Activated T-helper 17 cell treated with anti-CD3 and anti-CD28 coated beads, Interleukin-2, amount 50 U/mL, for 72 hours (primary cell): ENCODE results near the gene NMUR1. TPM values are rescaled to one million over a fixed set of nuclear protein-coding genes. Genes with fewer than 3 reads are reported as not detected.
"Not testable (repeated sequence)": the region's sequence is repeated elsewhere in the genome, so short reads cannot be mapped to it uniquely, and the experiment has no call there.

Source experiments
- ATAC-seq: fragments of 150-1000 bp; cut with Tn5 transposase; replicated peaks from 2 replicates; pipeline ENCODE4 v1.10.0; 2021; ENCODE audit warnings: mild to moderate bottlenecking, moderate library complexity
- H3K27ac Mint-ChIP-seq: one replicate; pipeline ENCODE4 v1.8.0; 2022; ENCODE audit warnings: mixed read lengths
- H3K27me3 Mint-ChIP-seq: one replicate; pipeline ENCODE4 v1.8.0; 2022; ENCODE audit warnings: mixed read lengths
- H3K36me3 Mint-ChIP-seq: one replicate; pipeline ENCODE4 v1.8.0; 2022; ENCODE audit warnings: low read depth, mild to moderate bottlenecking, mixed read lengths
- H3K4me1 Mint-ChIP-seq: one replicate; pipeline ENCODE4 v1.8.0; 2022; ENCODE audit warnings: mixed read lengths
- H3K4me3 Mint-ChIP-seq: one replicate; pipeline ENCODE4 v1.8.0; 2022; ENCODE audit warnings: mild to moderate bottlenecking, mixed read lengths
- H3K9me3 Mint-ChIP-seq: one replicate; pipeline ENCODE4 v1.8.0; 2022; ENCODE audit warnings: mixed read lengths
- total RNA-seq, 2 donors: library from RNA; stranded (reverse); gene quantifications; one replicate each; pipeline ENCODE4 v1.2.3, GENCODE V29; 2022

Gene NMUR1
- total RNA-seq, 2 donors from 2014 or later, result 0.15 to 0.21 TPM

DNA sequence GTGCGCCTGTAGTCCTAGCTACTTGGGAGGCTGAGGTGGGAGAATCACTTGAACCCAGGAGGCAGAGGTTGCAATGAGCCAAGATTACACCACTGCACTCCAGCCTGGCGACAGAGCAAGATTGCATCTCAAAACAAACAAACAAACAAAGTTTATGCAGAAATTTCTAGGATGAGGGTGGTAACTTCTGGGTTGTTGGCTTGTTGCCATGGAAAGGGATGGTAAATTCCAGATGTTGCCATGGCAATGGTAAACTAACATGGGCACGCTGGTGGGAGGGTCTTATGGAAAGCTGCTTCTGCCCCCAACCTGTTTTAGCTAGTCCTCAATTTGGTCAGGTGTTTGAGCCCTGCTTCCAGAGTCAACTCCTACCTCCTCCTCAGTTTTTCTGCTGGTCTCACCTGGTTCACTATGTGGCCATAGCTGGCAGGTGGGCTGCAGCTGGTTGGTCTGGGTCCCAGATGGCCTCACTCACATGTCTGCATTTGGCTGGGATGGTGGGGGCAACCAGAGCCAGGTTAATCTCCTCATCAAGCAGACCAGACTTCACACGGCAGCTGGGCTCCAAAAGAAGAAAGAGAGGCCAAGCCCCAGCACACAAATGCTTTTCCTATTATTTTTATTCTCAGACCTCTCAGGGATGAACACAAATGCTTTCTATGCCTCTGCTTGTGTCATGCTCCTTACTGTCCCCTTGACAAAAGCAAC is 35.8 kb upstream of the NMUR1 start:
- Mint-ChIP-seq H3K4me1 (peaks cover 6% of the 10 kb centered on the region), H3K36me3 (no peaks in the 10 kb centered on the region), H3K9me3 (no peaks in the 10 kb centered on the region), H3K27ac (no peak overlapping the region), H3K4me3 (no peak overlapping the region), H3K27me3 (peaks cover 3% of the 10 kb centered on the region)
- ATAC-seq, result no peak

DNA sequence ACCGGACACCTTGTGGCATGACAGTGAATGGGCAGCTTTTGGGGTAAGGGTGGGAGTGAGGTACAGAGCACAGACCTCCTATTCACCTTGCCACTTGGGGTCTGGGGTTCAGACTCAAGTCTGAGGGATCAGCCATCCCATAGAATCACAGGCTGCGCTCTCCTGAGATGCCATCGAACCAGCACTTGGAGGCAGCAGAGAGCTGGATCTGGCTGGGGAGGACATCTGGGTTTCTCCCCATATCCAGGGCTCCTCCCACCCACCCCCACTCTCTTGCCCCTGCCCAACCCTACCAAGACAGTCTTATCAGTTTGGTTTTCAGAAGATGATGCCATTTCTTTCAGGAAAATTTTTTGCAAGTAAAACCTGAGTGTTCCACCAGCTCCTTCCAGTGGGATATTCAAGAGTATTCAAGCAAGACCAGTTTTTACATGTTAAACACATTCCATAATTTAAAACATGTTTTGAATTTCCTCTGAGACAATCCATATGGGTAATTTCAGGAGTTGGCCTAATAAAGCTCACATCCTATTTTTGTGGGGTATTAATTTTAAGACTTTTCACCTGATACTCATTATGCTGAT is 33.2 kb upstream of the NMUR1 start:
- ATAC-seq, result peak; percentile 93
- peaks cover under 1% of the 10 kb centered on the region for H3K4me1 Mint-ChIP-seq
- H3K27ac Mint-ChIP-seq, result no peak overlapping the region
- H3K36me3 Mint-ChIP-seq, result no peaks in the 10 kb centered on the region
- no peak overlapping the region for H3K4me3 Mint-ChIP-seq
- peaks cover 3% of the 10 kb centered on the region for H3K27me3 Mint-ChIP-seq
- H3K9me3 Mint-ChIP-seq, result no peaks in the 10 kb centered on the region

DNA sequence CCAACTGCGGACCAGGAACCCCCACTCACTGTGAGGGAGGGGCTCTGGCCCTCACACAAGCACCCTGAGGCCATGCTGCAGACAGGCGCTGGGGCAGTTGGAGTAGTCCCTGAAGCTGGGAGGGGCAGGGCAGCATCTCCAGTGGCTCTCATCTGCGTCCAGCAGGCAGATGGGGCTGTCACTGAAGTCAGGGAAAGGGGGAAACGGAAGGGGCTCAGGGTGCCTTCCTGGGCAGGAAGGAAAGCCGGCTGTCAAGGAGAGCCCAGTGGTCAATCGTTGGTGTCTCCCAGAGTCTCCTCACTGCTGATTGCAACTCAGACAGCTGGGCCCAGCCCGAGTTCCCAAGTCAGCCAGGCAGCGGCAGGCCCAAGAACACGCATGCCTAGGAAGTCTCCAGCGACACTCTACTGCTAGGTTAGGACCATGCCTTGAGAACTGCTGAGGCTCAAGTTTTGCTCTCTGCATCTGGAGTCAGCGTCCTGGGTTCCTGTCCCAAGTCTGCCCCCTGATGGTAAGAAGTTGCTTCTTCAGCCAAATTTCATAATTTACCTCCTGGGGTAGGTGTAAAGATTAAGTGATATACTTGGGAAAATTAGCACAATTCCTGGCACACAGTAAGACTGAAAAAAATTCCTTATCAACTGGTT is 27.4 kb upstream of the NMUR1 start:
- no peaks in the 10 kb centered on the region for H3K27me3 Mint-ChIP-seq
- no peaks in the 10 kb centered on the region for H3K36me3 Mint-ChIP-seq
- H3K4me3 Mint-ChIP-seq, result no peak overlapping the region
- peak; percentile 96 for ATAC-seq
- no peak overlapping the region for H3K27ac Mint-ChIP-seq
- peaks cover 9% of the 10 kb centered on the region for H3K9me3 Mint-ChIP-seq
- H3K4me1 Mint-ChIP-seq, result peaks cover 11% of the 10 kb centered on the region

DNA sequence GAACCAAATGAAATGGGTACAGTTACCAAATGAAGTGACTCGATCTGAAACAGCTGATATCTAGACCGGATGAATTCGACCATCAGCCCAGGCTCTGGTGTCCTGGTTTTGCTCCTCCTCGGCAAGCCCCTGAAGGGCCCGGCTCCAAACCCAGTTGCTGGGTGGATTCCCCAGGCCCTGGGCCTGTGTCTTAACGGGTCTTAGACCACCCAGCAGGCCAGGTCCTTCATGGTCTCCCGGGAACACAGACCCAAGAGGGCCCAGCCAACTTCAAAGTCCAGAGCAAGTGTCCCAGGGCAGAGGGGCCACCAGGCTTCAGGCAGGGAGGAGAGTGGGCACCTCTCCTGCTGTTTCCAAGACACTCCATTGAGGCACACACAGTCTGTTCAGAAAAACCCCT is 26.7 kb upstream of the NMUR1 start:
- Mint-ChIP-seq H3K4me1 (peaks cover 11% of the 10 kb centered on the region), H3K27me3 (no peaks in the 10 kb centered on the region), H3K9me3 (peaks cover 11% of the 10 kb centered on the region), H3K4me3 (no peak overlapping the region), H3K36me3 (no peaks in the 10 kb centered on the region), H3K27ac (no peak overlapping the region)
- no peak for ATAC-seq

DNA sequence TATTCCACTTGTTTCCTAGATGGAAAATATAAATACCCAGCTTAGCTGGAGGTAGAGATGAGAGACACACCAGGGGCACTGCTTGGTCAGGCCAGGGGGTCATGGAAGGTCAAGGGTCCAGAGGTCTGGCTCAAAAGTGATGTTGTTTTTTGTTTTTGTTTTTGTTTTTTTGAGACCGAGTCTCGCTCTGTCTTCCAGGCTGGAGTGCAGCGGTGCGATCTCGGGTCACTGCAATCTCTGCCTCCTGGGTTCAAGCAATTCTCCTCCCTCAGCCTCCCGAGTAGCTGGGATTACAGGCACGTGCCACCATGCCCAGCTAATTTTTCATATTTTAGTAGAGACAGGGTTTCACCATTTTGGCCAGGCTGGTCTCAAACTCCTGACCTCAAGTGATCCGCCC is 26.3 kb upstream of the NMUR1 start:
- peaks cover 11% of the 10 kb centered on the region for H3K9me3 Mint-ChIP-seq
- H3K27ac Mint-ChIP-seq, H3K4me3 Mint-ChIP-seq, H3K36me3 Mint-ChIP-seq, ATAC-seq, H3K27me3 Mint-ChIP-seq: not testable (repeated sequence)
- peaks cover 11% of the 10 kb centered on the region for H3K4me1 Mint-ChIP-seq

DNA sequence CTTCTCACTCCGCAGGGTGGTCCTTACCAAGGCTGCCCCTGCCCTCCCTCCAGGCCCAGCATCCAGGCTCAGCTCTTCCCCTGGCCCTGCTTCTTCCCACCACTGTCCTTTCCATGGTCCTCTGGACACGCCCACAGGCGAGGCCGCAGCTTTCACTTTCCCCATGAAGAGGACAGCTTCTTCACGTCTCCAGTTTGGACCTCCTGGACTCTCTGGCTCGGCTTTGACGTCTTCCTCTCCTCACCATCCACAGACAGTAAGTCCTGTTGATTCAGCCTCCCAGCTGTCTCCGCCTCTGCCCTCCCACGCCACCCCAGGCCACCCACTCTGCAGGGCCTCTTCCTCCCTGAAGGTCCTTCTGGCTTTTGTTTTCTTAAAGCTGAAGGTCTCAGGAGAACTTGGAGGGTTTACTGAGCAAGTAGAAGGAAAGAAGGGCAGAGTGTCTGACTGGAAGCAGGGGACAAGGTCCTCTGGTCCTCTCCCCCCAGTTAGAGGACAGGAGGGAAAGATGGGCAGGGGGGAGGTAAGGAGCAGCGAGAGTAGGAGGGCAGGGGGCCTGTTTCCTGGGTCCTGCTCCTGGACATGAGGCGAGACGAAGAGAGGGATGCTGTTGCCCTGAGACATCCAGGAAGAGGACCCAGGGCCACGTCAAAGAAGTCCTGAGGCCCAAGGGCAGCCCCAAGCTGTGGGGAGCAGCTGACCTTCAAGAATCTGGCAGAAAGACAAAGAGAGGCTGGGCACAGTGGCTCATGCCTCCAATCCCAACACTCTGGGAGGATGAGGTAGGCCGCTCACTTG is 24.7 kb upstream of the NMUR1 start:
- peak overlapping the region; percentile 87 for H3K27ac Mint-ChIP-seq
- no peak for ATAC-seq
- H3K4me1 Mint-ChIP-seq, result peaks cover 11% of the 10 kb centered on the region
- H3K9me3 Mint-ChIP-seq, result peaks cover 11% of the 10 kb centered on the region
- H3K4me3 Mint-ChIP-seq, result peak overlapping the region; percentile 50
- no peaks in the 10 kb centered on the region for H3K36me3 Mint-ChIP-seq
- H3K27me3 Mint-ChIP-seq, result no peaks in the 10 kb centered on the region

DNA sequence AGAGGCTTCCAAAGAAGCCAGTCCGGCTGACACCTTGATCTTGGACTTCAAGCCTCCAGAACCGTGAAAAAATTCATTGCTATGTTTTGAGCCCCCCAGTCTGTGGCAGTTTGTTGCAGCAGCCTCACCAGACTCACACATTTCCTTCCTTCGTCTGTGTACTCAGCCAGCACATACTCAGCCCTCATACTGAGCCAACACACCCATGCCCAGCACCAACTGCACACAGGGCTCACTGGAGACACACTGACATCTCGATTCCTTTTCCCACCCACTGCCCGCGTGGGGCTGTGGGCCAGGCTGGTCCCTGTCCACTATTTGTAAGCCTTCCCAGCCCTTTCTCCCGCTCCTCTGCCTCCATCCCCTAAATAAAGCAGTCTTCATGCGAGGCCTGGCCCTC is 24.1 kb upstream of the NMUR1 start:
- ATAC-seq, result no peak
- peaks cover 11% of the 10 kb centered on the region for H3K9me3 Mint-ChIP-seq
- peaks cover 11% of the 10 kb centered on the region for H3K4me1 Mint-ChIP-seq

DNA sequence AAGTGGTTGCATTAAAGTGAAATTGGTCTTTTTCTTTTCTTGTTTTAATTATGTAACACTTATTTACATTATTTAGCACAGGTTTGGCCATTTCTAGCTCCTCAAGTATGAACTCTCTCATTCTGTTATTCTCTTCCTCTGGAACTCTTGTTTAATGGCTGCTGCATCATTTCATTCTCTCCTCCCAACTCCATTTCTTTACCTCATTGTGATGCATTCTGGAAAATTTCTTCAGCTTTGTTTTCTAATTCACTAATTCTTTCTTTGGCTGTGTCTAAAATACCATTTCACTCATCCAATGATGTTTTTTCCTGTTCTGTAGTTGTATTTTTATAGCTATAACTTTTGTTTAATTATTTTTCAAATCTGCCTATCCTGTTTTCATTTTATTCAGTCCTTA is 22.5 kb upstream of the NMUR1 start:
- no peaks in the 10 kb centered on the region for H3K27me3 Mint-ChIP-seq
- no peak overlapping the region for H3K27ac Mint-ChIP-seq
- no peaks in the 10 kb centered on the region for H3K36me3 Mint-ChIP-seq
- no peak for ATAC-seq
- H3K4me1 Mint-ChIP-seq, result peaks cover 14% of the 10 kb centered on the region
- H3K4me3 Mint-ChIP-seq, result no peak overlapping the region
- peaks cover 11% of the 10 kb centered on the region for H3K9me3 Mint-ChIP-seq

More for the DNA sequence above, 24.1 kb upstream of the NMUR1 start:
- Mint-ChIP-seq H3K27ac (peak overlapping the region; percentile 87), H3K4me3 (peak overlapping the region; percentile 50), H3K27me3 (no peaks in the 10 kb centered on the region), H3K36me3 (no peaks in the 10 kb centered on the region)

DNA sequence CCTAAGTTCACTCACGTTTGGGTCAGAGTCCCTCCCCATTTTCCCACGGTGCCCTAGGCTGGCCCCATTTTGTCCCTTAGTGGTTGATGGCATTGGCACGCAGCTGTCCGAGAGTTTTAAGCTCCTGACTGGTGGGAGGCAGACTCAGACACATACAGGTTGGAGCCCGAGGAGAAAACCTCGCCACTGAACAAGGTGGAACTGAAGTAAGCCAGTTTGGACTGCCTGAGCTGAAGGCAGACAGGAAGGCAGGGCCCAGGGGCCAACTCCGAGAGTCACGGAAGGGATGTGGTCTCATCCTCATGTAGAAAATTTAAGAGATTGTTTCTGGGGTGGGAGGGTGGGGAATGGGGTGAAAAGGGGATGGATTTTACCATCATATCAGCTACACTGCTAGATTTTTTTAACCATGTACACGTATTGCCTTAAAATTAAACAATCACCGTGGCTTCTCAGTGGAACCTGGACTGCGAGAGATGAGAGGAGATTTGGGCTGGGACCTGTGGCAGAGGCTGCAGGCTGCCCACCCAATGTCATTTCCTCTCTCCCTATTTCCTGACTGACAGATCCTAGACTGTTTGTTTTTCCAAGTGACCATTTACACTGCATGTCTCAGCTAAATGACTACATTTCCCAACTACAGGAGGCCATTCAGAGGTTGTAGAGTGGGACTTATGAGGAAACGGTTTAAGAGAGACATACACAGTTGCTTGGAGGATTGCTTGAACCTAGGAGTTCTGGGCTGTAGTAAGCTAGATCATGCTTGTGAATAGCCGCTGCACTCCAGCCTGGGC is 19.4 kb upstream of the NMUR1 start:
- Mint-ChIP-seq H3K36me3 (no peaks in the 10 kb centered on the region), H3K4me1 (peaks cover 23% of the 10 kb centered on the region), H3K27me3 (no peaks in the 10 kb centered on the region), H3K27ac (no peak overlapping the region), H3K4me3 (no peak overlapping the region), H3K9me3 (peaks cover 11% of the 10 kb centered on the region)
- no peak for ATAC-seq

DNA sequence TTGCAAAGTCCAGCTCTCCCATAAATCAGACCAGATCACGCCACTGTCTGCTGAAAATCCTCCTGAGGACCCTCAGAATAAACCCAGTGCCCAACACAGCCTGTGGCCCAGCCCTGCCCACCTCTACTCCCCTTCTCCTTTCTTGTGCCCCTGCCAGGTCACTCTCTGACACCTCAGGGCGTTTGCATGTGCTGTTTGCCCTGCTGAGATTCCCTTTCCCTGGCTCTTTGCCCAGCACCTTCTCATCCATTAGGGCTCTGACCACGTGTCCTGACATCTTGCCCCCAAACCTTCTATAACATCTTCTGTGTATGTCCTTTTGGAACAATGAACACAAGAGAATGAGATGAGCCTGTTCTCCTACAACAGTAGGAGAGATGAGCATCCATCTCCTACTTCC is 18.5 kb upstream of the NMUR1 start:
- Mint-ChIP-seq H3K36me3 (no peaks in the 10 kb centered on the region), H3K9me3 (peaks cover 11% of the 10 kb centered on the region), H3K4me3 (no peak overlapping the region), H3K27ac (no peak overlapping the region), H3K27me3 (no peaks in the 10 kb centered on the region), H3K4me1 (peaks cover 21% of the 10 kb centered on the region)
- no peak for ATAC-seq

DNA sequence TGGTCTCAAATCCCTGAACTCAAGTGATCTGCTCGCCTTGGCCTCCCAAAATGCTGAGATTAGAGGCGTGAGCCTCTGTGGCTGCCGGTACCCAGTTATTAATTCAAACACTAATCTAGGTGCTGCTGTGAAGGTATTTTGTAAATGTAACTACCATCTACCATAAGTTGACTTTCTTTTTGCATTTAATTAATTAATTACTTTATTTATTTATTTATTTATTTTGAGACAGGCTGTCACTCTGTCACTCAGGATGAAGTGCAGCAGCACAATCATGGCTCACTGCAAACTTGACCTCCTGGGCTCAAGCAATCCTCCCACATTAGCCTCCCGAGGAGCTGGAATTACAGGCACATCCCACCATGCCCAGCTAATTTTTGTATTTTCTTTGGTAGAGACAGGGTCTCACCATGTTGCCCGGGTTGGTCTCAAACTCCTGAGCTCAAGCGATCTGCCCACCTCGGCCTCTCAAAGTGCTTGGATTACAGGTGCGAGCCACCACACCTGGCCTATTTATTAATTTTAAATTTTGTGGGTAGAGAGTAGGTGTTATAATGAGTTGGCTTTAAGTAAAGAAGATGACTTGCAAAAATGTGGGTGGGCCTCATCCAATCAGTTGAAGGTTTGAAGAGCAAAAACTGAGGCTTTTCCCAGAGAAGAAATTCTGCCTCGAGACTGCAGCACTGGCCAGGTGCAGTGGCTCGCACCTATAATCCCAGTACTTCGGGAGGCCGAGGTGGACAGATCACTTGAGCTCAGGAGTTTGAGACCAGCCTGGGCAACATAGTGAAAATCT is 17.3 kb upstream of the NMUR1 start:
- no peak for ATAC-seq
- Mint-ChIP-seq H3K4me3 (no peak overlapping the region), H3K27ac (no peak overlapping the region), H3K4me1 (peaks cover 21% of the 10 kb centered on the region), H3K27me3 (no peaks in the 10 kb centered on the region), H3K9me3 (peaks cover 1% of the 10 kb centered on the region), H3K36me3 (no peaks in the 10 kb centered on the region)

DNA sequence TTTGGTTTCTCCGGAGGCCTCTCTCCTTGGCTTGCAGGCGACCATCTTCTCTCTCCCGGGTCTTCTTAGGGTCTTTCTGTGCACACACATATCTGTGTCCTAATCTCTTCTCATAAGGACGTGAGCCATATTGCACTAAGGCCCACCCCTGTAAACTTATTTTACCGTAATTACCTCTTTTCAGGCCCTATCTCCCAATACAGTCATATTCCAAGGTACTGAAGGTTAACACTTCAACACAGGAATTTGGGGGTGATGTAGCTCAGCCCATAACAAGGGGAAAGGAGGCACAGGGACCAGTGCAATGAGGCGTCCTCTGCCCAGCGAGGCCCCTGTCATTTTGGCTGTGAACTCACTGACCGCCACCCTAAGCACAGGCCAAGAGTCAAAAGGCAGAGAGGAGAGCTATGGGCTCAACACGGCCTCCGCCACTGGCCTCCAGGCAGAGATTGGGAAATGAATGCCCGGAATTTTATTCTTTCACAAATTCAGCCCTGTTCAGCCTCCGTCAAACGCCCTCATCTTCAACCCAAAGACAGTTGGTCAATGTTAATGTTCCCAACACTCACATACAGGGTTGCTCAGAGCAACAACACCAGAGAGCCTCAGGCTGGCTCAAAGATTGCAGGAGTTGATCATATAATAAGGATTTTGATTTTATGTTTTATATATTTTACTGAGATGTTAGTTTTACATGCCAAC is 15.9 kb upstream of the NMUR1 start:
- H3K4me3 Mint-ChIP-seq, result peak overlapping the region; percentile 84
- peak overlapping the region; percentile 88 for H3K27ac Mint-ChIP-seq
- peaks cover 6% of the 10 kb centered on the region for H3K9me3 Mint-ChIP-seq
- peaks cover 21% of the 10 kb centered on the region for H3K4me1 Mint-ChIP-seq
- no peak for ATAC-seq
- H3K27me3 Mint-ChIP-seq, result no peaks in the 10 kb centered on the region
- no peaks in the 10 kb centered on the region for H3K36me3 Mint-ChIP-seq
